ENCODE results near the gene KCNK16. TPM values are rescaled to one million over a fixed set of nuclear protein-coding genes. Genes with fewer than 3 reads are reported as not detected.

KCNK16 gene
- total and polyA plus RNA-seq, 2 of the 8 experiments (the other 6 are each of a cell fraction or from before 2014, with no cell fraction given) = not detected

- POLR2A ChIA-PET (ENCODE audit: partially characterized antibody) = interaction anchor here (1.0 kb wide), 1 partner anchor 98 kb away, joined by 4 read pairs; no protein-coding TSS in a partner anchor
- Histone ChIP-seq H4K8ac (ENCODE audit: extremely low read depth, insufficient read depth, low read length) (no peak overlapping the region), H2BK5ac (ENCODE audit: low read depth, low read length) (no peak overlapping the region), H3K79me2 (ENCODE audit: control insufficient read depth in 1 of 2, insufficient read depth in 2 of 2, low read length in 2 of 2) (no peaks in the 10 kb centered on the region), H3K9me3 (ENCODE audit: insufficient read depth in 2 of 2, low read depth in 1 of 2, low read length in 1 of 2) (no peaks in the 10 kb centered on the region), H3K4ac (replicated peaks; ENCODE audit: insufficient read length, low read depth, low read length) (no peak overlapping the region), H3K79me1 (ENCODE audit: low read depth, low read length) (no peaks in the 10 kb centered on the region), H2BK15ac (ENCODE audit: low read length) (no peak overlapping the region), H3K14ac (ENCODE audit: insufficient read length) (no peak overlapping the region), H2AFZ (ENCODE audit: low read length) (no peak overlapping the region), H3K23me2 (ENCODE audit: low read depth, low read length) (no peaks in the 10 kb centered on the region), H4K20me1 (replicated peaks in 1 of 2; ENCODE audit: control insufficient read depth in 1 of 2, insufficient read depth in 2 of 2, low read length in 2 of 2) (no peaks in the 10 kb centered on the region), H3K4me3 (ENCODE audit: extremely low read depth in 1 of 4, insufficient read depth in 2 of 4, low read depth in 3 of 4, low read length in 4 of 4) (no peak overlapping the region), H2AK5ac (ENCODE audit: low read depth, low read length) (peak overlapping the region; percentile 70; the same call in 1 of the 2 replicates), H3K56ac (replicated peaks; ENCODE audit: insufficient read length, low read depth, low read length) (no peak overlapping the region), H3K27ac (ENCODE audit: low read depth, low read length) (no peak overlapping the region), H4K91ac (replicated peaks; ENCODE audit: insufficient read length, low read length) (no peak overlapping the region), H3K18ac (ENCODE audit: extremely low read depth, low read length) (no peak overlapping the region; the same call in 1 of the 2 replicates), H3K4me2 (ENCODE audit: insufficient read depth in 1 of 2, low read depth in 2 of 2, low read length in 2 of 2) (no peak overlapping the region), H3K9ac (replicated peaks in 1 of 4; ENCODE audit: extremely low read depth in 1 of 4, low read depth in 3 of 4, low read length in 3 of 4) (no peak overlapping the region), H2BK12ac (ENCODE audit: low read depth, low read length) (no peak overlapping the region), H2BK20ac (ENCODE audit: low read length) (no peak overlapping the region), H2BK120ac (replicated peaks; ENCODE audit: low read depth, low read length) (no peak overlapping the region), H4K5ac (ENCODE audit: insufficient read length, low read depth, low read length) (no peak overlapping the region), H3K27me3 (replicated peaks in 1 of 4; ENCODE audit: control insufficient read depth in 3 of 4, extremely low read depth in 1 of 4, insufficient read depth in 3 of 4, low read length in 3 of 4) (no peaks in the 10 kb centered on the region), H3K36me3 (ENCODE audit: control insufficient read depth in 2 of 4, insufficient read depth in 4 of 4, low read length in 3 of 4) (no peaks in the 10 kb centered on the region), H3K23ac (ENCODE audit: insufficient read length) (no peak overlapping the region), H3K4me1 (replicated peaks in 1 of 4; ENCODE audit: control insufficient read depth in 3 of 4, insufficient read depth in 4 of 4, low read length in 3 of 4) (peaks cover 0 to 4% (median under 1%) of the 10 kb centered on the region in 4 experiments; a peak in 2 of 7 replicates)
- no peak for FAIRE-seq
- CTCF ChIA-PET (ENCODE audit: partially characterized antibody) = interaction anchor here (0.8 to 47.4 kb wide), 16 partner anchors 10 to 436 kb away, joined by 3 to 1738 read pairs (median 12); partner anchors contain the start of genes KCNK17 and KCNK5
- no peak for DNase-seq (ENCODE audit: low read depth in 1 of 2, low spot score in 2 of 2)
- TF ChIP-seq NANOG (IDR thresholded peaks at IDR 0.05; ENCODE audit: insufficient read depth, low read depth, low read length, poor library complexity, severe bottlenecking) = no peak
- no peak for TF ChIP-seq CBX5 (IDR thresholded peaks at IDR 0.05; ENCODE audit: low read depth, low read length)
- TF ChIP-seq BACH1 (IDR thresholded peaks at IDR 0.05; ENCODE audit: low read length) = no peak
- TF ChIP-seq SRF (IDR thresholded peaks at IDR 0.05; ENCODE audit: low read depth, low read length) = no peak
- TF ChIP-seq EGR1 (IDR thresholded peaks at IDR 0.05; ENCODE audit: borderline replicate concordance, low read depth, low read length) = no peak
- no peak for TF ChIP-seq FOSL1 (IDR thresholded peaks at IDR 0.05; ENCODE audit: insufficient read depth, low read depth, low read length)
- TF ChIP-seq TEAD4 (IDR thresholded peaks at IDR 0.05; ENCODE audit: low read depth, low read length) = no peak
- TF ChIP-seq BCL11A (IDR thresholded peaks at IDR 0.05; ENCODE audit: low read depth in 2 of 2, low read length in 2 of 2) = no peak
- TF ChIP-seq JUND (IDR thresholded peaks at IDR 0.05; ENCODE audit: low read length) = no peak
- TF ChIP-seq RNF2 (IDR thresholded peaks at IDR 0.05; ENCODE audit: borderline replicate concordance, low read depth, low read length, missing control alignments, poor library complexity, severe bottlenecking) = no peak
- TF ChIP-seq SUZ12 (IDR thresholded peaks at IDR 0.05; ENCODE audit: low read length) = no peak
- TF ChIP-seq MAFK (IDR thresholded peaks at IDR 0.05; ENCODE audit: low read depth, low read length) = no peak
- TF ChIP-seq RAD21 (IDR thresholded peaks at IDR 0.05 in 1 of 2, conservative IDR thresholded peaks at IDR 0.05 in 1 of 2; ENCODE audit: low read depth in 2 of 2, low read length in 2 of 2) = no peak
- no peak for TF ChIP-seq ZNF274 (IDR thresholded peaks at IDR 0.05; ENCODE audit: borderline replicate concordance, extremely low read depth, low read length)
- TF ChIP-seq CTBP2 (IDR thresholded peaks at IDR 0.05; ENCODE audit: borderline replicate concordance, insufficient read depth, insufficient read length, low read length) = no peak
These were observed 17.6 kb downstream of the KCNK16 start for GRCh38 chr6:39304951-39305350.
